ENCODE data around the gene AHCY.

DNA sequence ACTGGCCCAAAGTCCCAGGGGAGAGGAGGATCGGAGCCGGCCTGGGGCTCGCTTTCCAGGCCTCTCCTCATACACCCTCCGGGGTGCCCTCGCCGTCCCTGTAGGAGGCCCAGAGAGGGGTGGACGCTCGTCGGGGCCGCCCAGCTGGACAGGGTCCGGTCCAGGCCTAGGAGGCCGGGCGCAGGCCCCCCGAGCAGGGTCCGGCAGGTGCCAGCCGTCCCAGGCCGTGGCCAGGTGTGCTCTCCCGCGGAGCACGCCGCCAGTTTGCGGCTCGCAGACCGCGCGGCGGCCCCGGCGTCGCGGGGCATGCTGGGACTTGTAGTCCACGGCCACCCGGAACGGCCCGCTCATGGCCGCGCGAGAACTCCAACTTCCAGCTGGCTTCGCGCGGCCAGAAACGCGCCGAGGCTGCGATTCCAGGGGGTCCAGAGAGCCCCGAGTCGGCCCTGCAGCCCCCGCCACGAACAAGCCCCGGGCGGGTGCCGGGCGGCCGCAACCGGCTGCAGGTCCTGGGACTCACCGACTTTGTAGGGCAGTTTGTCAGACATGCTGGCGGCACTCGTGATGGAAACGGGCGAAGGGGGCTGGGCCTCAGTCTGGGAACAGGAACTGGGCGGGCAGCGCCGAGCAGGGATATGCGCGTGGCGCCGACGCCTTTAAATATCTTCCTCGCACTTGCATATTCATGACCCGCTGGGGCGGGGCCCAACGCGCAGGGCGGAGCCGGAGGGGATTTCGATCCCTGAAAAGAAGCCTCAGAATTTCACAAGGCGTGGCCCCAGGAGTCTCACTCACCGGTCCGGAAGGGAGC is at the start of gene AHCY:
- TF ChIP-seq GATA2 (IDR thresholded peaks at IDR 0.05; ENCODE audit: low read depth, low read length) (no peak), GATA3 (IDR thresholded peaks at IDR 0.05; ENCODE audit: low read depth, low read length) (no peak)
